GM18520 (cell line): Measurements from ENCODE around the gene CCDC196.
"Not testable (repeated sequence)": the region's sequence is repeated elsewhere in the genome, so short reads cannot be mapped to it uniquely, and the experiment has no call there.

Source experiments
- ATAC-seq: cut with Tn5 transposase; IDR thresholded peaks from one replicate; pipeline ENCODE4 v1.9.1; 2021; ENCODE audit not compliant: unreplicated experiment

Gene CCDC196

DNA sequence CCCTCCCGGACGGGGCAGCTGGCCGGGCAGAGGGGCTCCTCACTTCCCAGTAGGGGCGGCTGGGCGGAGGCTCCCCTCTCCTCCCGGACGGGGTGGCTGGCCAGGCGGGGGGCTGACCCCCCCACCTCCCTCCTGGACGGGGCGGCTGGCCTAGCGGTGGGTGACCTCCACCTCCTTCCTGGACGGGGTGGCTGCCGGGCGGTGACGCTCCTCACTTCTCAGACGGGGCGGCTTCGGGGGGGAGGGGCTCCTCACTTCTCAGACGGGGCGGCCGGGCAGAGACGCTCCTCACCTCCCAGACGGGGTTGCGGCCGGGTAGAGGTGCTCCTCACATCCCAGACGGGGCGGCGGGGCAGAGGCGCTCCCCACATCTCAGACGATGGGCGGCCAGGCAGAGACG is 59.6 kb downstream of the CCDC196 start:
- ATAC-seq, result not testable (repeated sequence)
